HCT116 (cell line): Measurements from ENCODE around the gene RPL31.

Experiments used
- CBX3 ChIP-seq: IDR thresholded peaks from 2 replicates; pipeline ENCODE4 v1.6.1; 2012; ENCODE audit warnings: low read depth
- CEBPB ChIP-seq: IDR thresholded peaks from 2 replicates; pipeline ENCODE4 v1.6.1; 2012; ENCODE audit warnings: low read depth
- EZH2 ChIP-seq: fragments of 200-600 bp; sonication (generic); IDR thresholded peaks from 2 replicates; pipeline ENCODE4 v1.6.1; 2017; ENCODE audit warnings: antibody characterized with exemption, mixed run types
- POLR2AphosphoS5 ChIP-seq: IDR thresholded peaks from 2 replicates; pipeline ENCODE4 v1.6.1; 2011; ENCODE audit warnings: mild to moderate bottlenecking, low read depth, low read length, moderate library complexity
- RAD21 ChIP-seq: IDR thresholded peaks from 2 replicates; pipeline ENCODE4 v1.6.1; 2012; ENCODE audit warnings: low read depth, mild to moderate bottlenecking
- TCF7L2 ChIP-seq: IDR thresholded peaks from 2 replicates; pipeline ENCODE4 v1.7.0; 2011; ENCODE audit warnings: borderline replicate concordance, inconsistent platforms; ENCODE audit not compliant: insufficient read depth, insufficient read length; ENCODE audit errors: extremely low read depth
- ZNF274 ChIP-seq: fragments of 200-500 bp; sonication (Bioruptor generic); IDR thresholded peaks from 2 replicates; pipeline ENCODE4 v1.6.1; 2014; ENCODE audit warnings: mild to moderate bottlenecking, low read depth, low read length, inconsistent platforms
- TF ChIP-seq, protein P1 (sequence below), 3 experiments: fragments of 200-600 bp in 1 of 3; sonication (generic) in 1 of 3; IDR thresholded peaks in 2 of 3; conservative IDR thresholded peaks in 1 of 3; 2 replicates each; pipeline ENCODE4 v1.5.1; 2012 to 2017; ENCODE audit warnings: low read depth in 2 of 3, low read length in 2 of 3, antibody characterized with exemption in 1 of 3, borderline replicate concordance in 1 of 3, control low read depth in 1 of 3, mild to moderate bottlenecking in 1 of 3, mixed read lengths in 1 of 3, mixed run types in 1 of 3, moderate library complexity in 1 of 3; ENCODE audit not compliant: insufficient read depth in 1 of 3
- TF ChIP-seq, protein P2 (sequence below): IDR thresholded peaks from 2 replicates; pipeline ENCODE4 v1.6.1; 2012; ENCODE audit warnings: low read depth

DNA sequence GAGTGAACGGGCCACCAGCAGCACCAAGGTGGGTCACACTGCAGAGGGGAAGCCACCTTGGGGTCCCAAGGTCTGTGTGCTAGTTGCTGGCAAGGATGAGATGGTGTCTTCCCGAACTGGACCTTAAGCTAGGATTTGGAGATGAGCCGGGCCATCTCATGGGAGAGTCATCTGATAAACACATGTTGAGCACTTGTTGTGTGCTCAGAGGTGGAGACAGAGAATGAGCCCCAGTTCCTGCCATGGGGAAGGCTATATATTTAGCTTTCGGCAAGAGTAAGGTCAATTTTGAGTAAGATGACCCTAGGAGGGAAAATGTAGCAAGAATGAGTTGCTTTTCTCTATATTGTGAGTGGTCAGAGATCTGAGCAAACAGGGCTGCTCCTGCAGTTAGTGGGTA is 41.4 kb upstream of the RPL31 start:
- TF ChIP-seq, protein P1, sequence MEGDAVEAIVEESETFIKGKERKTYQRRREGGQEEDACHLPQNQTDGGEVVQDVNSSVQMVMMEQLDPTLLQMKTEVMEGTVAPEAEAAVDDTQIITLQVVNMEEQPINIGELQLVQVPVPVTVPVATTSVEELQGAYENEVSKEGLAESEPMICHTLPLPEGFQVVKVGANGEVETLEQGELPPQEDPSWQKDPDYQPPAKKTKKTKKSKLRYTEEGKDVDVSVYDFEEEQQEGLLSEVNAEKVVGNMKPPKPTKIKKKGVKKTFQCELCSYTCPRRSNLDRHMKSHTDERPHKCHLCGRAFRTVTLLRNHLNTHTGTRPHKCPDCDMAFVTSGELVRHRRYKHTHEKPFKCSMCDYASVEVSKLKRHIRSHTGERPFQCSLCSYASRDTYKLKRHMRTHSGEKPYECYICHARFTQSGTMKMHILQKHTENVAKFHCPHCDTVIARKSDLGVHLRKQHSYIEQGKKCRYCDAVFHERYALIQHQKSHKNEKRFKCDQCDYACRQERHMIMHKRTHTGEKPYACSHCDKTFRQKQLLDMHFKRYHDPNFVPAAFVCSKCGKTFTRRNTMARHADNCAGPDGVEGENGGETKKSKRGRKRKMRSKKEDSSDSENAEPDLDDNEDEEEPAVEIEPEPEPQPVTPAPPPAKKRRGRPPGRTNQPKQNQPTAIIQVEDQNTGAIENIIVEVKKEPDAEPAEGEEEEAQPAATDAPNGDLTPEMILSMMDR (IDR thresholded peaks at IDR 0.05 in 2 of 3, conservative IDR thresholded peaks at IDR 0.05 in 1 of 3; ENCODE audit: borderline replicate concordance in 1 of 3, insufficient read depth in 1 of 3, low read depth in 2 of 3, low read length in 2 of 3): no peak
- TF ChIP-seq ZNF274 (no peak), CEBPB (no peak), RAD21 (no peak), TCF7L2 (no peak), EZH2 (no peak), CBX3 (no peak), POLR2AphosphoS5 (no peak)
- TF ChIP-seq, protein P2, sequence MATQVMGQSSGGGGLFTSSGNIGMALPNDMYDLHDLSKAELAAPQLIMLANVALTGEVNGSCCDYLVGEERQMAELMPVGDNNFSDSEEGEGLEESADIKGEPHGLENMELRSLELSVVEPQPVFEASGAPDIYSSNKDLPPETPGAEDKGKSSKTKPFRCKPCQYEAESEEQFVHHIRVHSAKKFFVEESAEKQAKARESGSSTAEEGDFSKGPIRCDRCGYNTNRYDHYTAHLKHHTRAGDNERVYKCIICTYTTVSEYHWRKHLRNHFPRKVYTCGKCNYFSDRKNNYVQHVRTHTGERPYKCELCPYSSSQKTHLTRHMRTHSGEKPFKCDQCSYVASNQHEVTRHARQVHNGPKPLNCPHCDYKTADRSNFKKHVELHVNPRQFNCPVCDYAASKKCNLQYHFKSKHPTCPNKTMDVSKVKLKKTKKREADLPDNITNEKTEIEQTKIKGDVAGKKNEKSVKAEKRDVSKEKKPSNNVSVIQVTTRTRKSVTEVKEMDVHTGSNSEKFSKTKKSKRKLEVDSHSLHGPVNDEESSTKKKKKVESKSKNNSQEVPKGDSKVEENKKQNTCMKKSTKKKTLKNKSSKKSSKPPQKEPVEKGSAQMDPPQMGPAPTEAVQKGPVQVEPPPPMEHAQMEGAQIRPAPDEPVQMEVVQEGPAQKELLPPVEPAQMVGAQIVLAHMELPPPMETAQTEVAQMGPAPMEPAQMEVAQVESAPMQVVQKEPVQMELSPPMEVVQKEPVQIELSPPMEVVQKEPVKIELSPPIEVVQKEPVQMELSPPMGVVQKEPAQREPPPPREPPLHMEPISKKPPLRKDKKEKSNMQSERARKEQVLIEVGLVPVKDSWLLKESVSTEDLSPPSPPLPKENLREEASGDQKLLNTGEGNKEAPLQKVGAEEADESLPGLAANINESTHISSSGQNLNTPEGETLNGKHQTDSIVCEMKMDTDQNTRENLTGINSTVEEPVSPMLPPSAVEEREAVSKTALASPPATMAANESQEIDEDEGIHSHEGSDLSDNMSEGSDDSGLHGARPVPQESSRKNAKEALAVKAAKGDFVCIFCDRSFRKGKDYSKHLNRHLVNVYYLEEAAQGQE: no peak
